NCI-H460 (cell line): ENCODE measurements around the gene DNAJB13. TPM values are rescaled to one million over a fixed set of nuclear protein-coding genes. Genes with fewer than 3 reads are reported as not detected.

Experiments used
- DNase-seq: peaks from one replicate; pipeline ENCODE4 v3.0.0-alpha.2; 2016; ENCODE audit warnings: low read depth; ENCODE audit errors: extremely low read depth
- total RNA-seq: library from RNA; depleted of rRNA; stranded (reverse); fragments of >200 nt; shearing (Covaris generic); gene quantifications from 2 replicates; pipeline ENCODE4 v1.2.3, GENCODE V29; 2014

DNAJB13 gene
- total RNA-seq, 1 experiment from 2014 or later, result not detected

- no peak for DNase-seq
Measured at GRCh38 chr11:73949912-73950311, 914 bp upstream of the DNAJB13 start.

GRCh38 chr11:73951797-73952196, 971 bp downstream of the DNAJB13 start:
- DNase-seq, result no peak

- DNase-seq, result no peak
Measured at GRCh38 chr11:73956876-73957653, 6.2 kb downstream of the DNAJB13 start.

- no peak for DNase-seq
Measured at GRCh38 chr11:73957654-73958361, 7.0 kb downstream of the DNAJB13 start.

- DNase-seq, result no peak
Measured at GRCh38 chr11:73958521-73959141, 7.8 kb downstream of the DNAJB13 start.

- no peak for DNase-seq
Measured at GRCh38 chr11:73961321-73961720, 10.5 kb downstream of the DNAJB13 start.

GRCh38 chr11:73962101-73962705, 11.4 kb downstream of the DNAJB13 start:
- DNase-seq, result no peak

- DNase-seq, result no peak
Measured at GRCh38 chr11:73963861-73964260, 13.0 kb downstream of the DNAJB13 start.

GRCh38 chr11:73965076-73965763, 14.4 kb downstream of the DNAJB13 start:
- no peak for DNase-seq

GRCh38 chr11:73965764-73966121, 14.9 kb downstream of the DNAJB13 start:
- no peak for DNase-seq

- DNase-seq, result no peak
Measured at GRCh38 chr11:73968356-73968966, 17.6 kb downstream of the DNAJB13 start.

GRCh38 chr11:73969091-73969490, 18.3 kb downstream of the DNAJB13 start:
- DNase-seq, result no peak

- DNase-seq, result no peak
Measured at GRCh38 chr11:73969991-73970800, 19.4 kb downstream of the DNAJB13 start.

- DNase-seq, result no peak
Measured at GRCh38 chr11:73971175-73971719, 20.4 kb downstream of the DNAJB13 start.

- DNase-seq, result no peak
Measured at GRCh38 chr11:73972187-73972586, 21.4 kb downstream of the DNAJB13 start.

- DNase-seq, result no peak
Measured at GRCh38 chr11:73972620-73973449, 22.0 kb downstream of the DNAJB13 start.

- DNase-seq, result no peak
Measured at GRCh38 chr11:73974604-73975478, 24.0 kb downstream of the DNAJB13 start.

- DNase-seq, result no peak
Measured at GRCh38 chr11:73975479-73975757, 24.6 kb downstream of the DNAJB13 start.
